Spleen (tissue), 7 donors: ENCODE results near the gene FMN2.

Experiments
- CTCF ChIP-seq, 11 experiments: fragments of 200-600 bp in 7 of 11; fragments of 450-650 bp in 4 of 11; sonication (generic) in 4 of 11; IDR thresholded peaks in 8 of 11; conservative IDR thresholded peaks in 3 of 11; 1 replicate in 7 of 11; 2 replicates in 4 of 11; pipeline versions ENCODE4 v1.4.0 to v1.8.0; 2016 to 2021; ENCODE audit warnings: antibody characterized with exemption in 11 of 11, inconsistent platforms in 4 of 11, mild to moderate bottlenecking in 1 of 11
- POLR2A ChIP-seq, 3 donors: fragments of 450-650 bp; IDR thresholded peaks; one replicate each; pipeline ENCODE4 v1.5.1; 2017; ENCODE audit warnings: antibody characterized with exemption in 3 of 3, mild to moderate bottlenecking in 1 of 3
- donor health status: DM: no; HTN: no; CAD: no; lungs with moderate emphysema.
- donor health status: DM: no; HTN: no; CAD: no.
- donor health status: DM: no; HTN: no; CAD: no.

- TF ChIP-seq CTCF (IDR thresholded peaks at IDR 0.05 in 8 of 11, conservative IDR thresholded peaks at IDR 0.05 in 3 of 11) (no peak), POLR2A (IDR thresholded peaks at IDR 0.05) (no peak)
Observed at GRCh38 chr1:240058049-240058448, 33.6 kb upstream of the FMN2 start.
